GM21367 (cell line): ENCODE results near the gene EHD4.

Source experiments
- ATAC-seq: cut with Tn5 transposase; IDR thresholded peaks from one replicate; pipeline ENCODE4 v1.9.1; 2021; ENCODE audit not compliant: unreplicated experiment

The EHD4 gene

DNA sequence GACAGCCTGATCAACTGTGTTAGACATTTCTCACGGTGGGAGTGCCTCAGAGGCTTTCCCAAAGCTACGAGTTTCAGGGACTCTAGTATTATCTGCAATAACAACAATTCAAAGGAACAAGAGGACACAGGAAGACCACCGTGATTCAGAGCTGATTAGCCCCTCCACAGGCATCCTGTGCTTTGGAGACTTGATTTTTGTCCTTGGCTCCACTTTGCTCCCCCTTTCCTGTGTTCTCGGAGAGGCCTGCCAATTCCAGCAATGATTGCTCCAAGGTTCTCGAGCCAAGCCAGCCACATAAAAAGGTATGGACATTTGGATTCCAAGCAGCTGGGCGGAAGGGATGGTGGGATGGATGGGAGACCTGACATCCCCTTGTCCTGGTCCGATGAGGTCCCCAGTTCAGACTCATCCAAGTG is 14.3 kb downstream of the EHD4 start:
- ATAC-seq = no peak

DNA sequence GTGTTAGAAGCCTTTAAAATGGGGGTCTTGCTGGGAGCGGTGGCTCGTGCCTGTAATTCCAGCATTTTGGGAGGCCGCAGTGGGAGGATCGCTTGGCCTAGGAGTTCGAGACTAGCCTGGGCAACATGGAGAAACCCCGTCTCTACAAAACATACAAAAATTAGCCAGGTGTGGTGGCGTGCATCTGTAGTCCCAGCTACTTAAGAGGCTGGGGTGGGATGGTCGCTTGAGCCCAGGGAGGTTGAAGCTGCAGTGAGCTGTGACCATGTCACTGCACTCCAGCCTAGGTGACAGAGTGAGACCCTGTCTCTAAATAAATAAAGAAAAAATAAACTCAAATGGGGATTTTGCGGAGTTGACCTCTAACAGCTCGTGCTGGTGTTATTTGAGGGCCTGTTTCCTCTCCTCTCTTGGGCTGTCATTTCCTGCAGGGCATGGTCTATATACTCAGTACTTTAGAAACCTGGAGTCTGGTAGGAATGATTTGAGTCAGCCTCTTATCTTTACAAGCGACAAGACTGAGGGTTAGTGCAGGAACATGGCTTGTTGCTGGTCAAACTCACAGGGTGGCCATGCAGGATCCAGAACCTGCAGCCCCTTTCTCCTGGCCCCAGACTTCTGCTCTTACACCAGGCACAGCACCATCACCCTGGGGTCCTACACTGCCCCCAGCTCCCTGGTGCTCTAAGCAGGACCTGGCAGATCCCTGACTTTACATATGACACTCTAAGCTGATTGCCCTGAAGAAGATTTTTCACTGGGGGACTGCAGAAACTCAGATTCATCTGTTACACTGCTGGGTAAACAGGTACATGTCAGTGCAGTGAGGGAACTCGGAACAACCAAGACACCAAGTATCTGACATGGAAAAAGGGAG is 15.1 kb downstream of the EHD4 start:
- ATAC-seq = peak; percentile 49

GRCh38 chr15:41955807-41956525 is 16.4 kb downstream of the EHD4 start:
- no peak for ATAC-seq

- ATAC-seq = no peak
Observed at GRCh38 chr15:41955100-41955499, 17.3 kb downstream of the EHD4 start.

- ATAC-seq = no peak
Observed at GRCh38 chr15:41954036-41954435, 18.3 kb downstream of the EHD4 start.

- no peak for ATAC-seq
Observed at GRCh38 chr15:41952013-41952563, 20.3 kb downstream of the EHD4 start.

GRCh38 chr15:41951571-41951970 is 20.8 kb downstream of the EHD4 start:
- no peak for ATAC-seq

GRCh38 chr15:41950489-41950888 is 21.9 kb downstream of the EHD4 start:
- ATAC-seq = no peak

- no peak for ATAC-seq
Observed at GRCh38 chr15:41950127-41950483, 22.3 kb downstream of the EHD4 start.

- no peak for ATAC-seq
Observed at GRCh38 chr15:41949401-41950126, 22.8 kb downstream of the EHD4 start.

DNA sequence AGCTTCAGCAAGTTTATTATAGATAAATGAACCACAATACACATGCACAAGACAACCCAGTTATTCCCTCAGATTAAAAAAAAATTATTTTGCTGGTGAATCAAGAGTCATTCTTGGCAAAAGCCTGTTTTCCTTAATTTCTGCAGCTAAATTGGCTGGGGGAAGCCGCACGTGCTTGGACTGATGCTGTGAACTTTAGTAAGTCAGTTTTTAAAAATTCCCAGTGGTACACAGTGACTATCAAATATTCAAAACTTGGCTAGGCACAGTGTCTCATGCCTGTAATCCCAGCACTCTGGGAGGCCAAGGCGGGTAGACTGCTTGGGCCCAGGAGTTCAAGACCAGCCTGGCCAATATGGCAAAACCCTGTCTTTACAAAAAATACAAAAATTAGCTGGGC is 23.9 kb downstream of the EHD4 start:
- no peak for ATAC-seq

GRCh38 chr15:41946970-41947369 is 25.4 kb downstream of the EHD4 start:
- ATAC-seq = no peak

DNA sequence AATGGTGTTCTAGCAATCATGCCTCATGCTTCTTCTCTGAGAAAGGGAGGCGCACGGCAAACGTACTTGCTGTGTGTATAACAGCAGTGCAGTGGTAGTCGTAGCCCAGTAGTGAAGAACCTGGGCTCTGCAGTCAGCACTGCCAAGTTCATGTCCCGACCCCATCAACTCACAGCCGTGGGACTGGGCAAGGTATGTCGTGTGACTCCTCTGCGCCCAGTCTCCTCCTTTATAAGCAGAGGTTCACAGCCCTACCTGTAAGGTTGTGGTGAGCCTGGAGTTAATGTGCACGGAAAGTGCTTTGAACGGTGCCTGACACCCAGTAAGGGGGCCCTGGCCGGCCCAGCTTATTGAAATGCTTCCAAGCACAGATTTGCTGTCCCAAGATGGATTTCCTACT is 26.6 kb downstream of the EHD4 start:
- ATAC-seq = no peak

DNA sequence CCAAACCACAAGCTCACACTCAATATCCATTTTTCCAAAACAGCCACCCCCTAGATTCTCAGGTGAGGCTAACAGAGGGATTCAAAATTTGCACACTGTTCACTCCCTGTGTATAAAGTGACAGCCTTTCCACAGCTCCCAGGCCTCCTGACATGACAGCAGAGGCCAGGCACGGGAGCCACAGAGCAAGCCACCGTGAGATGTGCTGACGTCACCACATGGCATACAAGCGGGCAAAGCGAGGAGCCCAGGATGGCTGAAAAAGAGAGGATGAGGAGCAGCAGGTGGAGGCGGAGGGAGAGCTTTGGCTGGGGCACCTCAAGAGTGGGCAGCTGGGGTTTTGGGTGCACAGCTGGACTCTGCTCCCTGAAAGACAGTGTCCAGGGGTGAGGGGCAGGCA is 27.1 kb downstream of the EHD4 start:
- ATAC-seq = no peak

- ATAC-seq = no peak
Observed at GRCh38 chr15:41944313-41944940, 27.9 kb downstream of the EHD4 start.

- no peak for ATAC-seq
Observed at GRCh38 chr15:41943543-41944312, 28.6 kb downstream of the EHD4 start.

GRCh38 chr15:41942886-41943285 is 29.5 kb downstream of the EHD4 start:
- no peak for ATAC-seq

DNA sequence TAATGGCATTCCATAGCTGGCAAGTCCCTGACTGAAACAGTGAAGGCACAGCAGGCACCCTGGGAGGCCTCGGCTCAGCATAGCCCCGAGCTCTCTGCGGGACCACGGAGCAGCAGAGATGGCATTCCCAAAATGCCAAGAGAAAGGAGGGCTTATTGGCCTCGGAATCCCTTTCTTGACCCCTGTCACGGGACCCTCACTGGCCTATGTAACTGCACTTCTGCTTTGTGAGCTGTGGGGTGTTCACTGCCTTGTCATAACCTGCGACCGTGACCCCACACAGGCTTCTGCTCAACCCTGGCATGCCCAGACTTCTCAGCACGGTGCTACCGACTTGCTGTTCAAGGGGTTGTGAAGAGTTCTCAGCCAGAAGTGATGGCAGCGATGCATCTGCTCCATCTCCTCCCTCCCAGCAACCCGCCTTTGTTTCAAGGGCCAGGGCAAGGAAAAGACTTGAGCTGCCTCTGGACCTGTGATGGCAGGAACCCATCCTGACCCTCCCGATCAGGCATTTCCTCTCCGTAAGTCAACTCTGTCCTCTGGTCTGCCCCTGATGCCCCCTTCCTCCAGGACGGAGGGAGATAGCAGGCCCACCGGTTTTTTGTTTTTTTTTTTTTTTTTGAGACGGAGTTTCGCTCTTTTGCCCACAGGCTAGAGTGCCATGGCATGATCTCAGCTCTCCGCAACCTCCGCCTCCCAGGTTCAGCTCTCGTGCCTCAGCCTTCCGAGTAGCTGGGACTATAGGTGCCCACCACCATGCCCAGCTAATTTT is 30.5 kb downstream of the EHD4 start:
- ATAC-seq = no peak

GRCh38 chr15:41940441-41940857 is 31.9 kb downstream of the EHD4 start:
- no peak for ATAC-seq
